T follicular helper cell (primary cell): Measurements from ENCODE around the gene WIZ.
A peak's percentile ranks its signal among the peaks of the same experiment; 100 is the strongest.
"Not testable (repeated sequence)": the region's sequence is repeated elsewhere in the genome, so short reads cannot be mapped to it uniquely, and the experiment has no call there.

ENCODE experiments used
- DNase-seq: peaks from one replicate; pipeline ENCODE4 v3.0.0-alpha.2; 2020; ENCODE audit warnings: low read depth
- total RNA-seq, 2 experiments: gene quantifications; one replicate each; lab custom pipeline; 2026; lab: John Stamatoyannopoulos, UW

The WIZ gene
- total RNA-seq, result 59.4 to 62.8 reads per million in 2 experiments

- peak; percentile 78 for DNase-seq
These were observed at the start of gene WIZ for GRCh38 chr19:15449620-15450527. Gene WIZ, minus strand, starts transcription at chr19:15449956. Its CDS starts 1,649 bp downstream, at chr19:15448307.

- DNase-seq, result no peak
These were observed 49.2 kb upstream of the WIZ start for GRCh38 chr19:15498910-15499309.

GRCh38 chr19:15498156-15498858, 48.6 kb upstream of the WIZ start:
- DNase-seq, result no peak

GRCh38 chr19:15495151-15495550, 45.4 kb upstream of the WIZ start:
- DNase-seq, result no peak

- no peak for DNase-seq
These were observed 38.9 kb upstream of the WIZ start for GRCh38 chr19:15488489-15489226.

GRCh38 chr19:15487038-15487437, 37.3 kb upstream of the WIZ start:
- no peak for DNase-seq

GRCh38 chr19:15485768-15486167, 36.0 kb upstream of the WIZ start:
- DNase-seq, result not testable (repeated sequence)

- DNase-seq, result not testable (repeated sequence)
These were observed 31.2 kb upstream of the WIZ start for GRCh38 chr19:15480996-15481395.

- DNase-seq, result no peak
These were observed 29.9 kb upstream of the WIZ start, which contains the start of gene PGLYRP2 for GRCh38 chr19:15479391-15480345. Gene PGLYRP2, minus strand, starts transcription at chr19:15479501. Its CDS starts 130 bp downstream, at chr19:15479371.

GRCh38 chr19:15476325-15476724, 26.6 kb upstream of the WIZ start:
- DNase-seq, result no peak

GRCh38 chr19:15475611-15476010, 25.9 kb upstream of the WIZ start:
- no peak for DNase-seq

- DNase-seq, result no peak
These were observed 25.4 kb upstream of the WIZ start for GRCh38 chr19:15475169-15475568.

- DNase-seq, result not testable (repeated sequence)
These were observed 24.1 kb upstream of the WIZ start for GRCh38 chr19:15473821-15474220.

- DNase-seq, result no peak
These were observed 21.9 kb upstream of the WIZ start for GRCh38 chr19:15471639-15472101.

- DNase-seq, result no peak
These were observed 19.9 kb upstream of the WIZ start for GRCh38 chr19:15469513-15470297.

GRCh38 chr19:15468675-15469512, 19.1 kb upstream of the WIZ start:
- DNase-seq, result no peak

GRCh38 chr19:15467734-15468214, 18.0 kb upstream of the WIZ start:
- DNase-seq, result no peak

- no peak for DNase-seq
These were observed 17.3 kb upstream of the WIZ start for GRCh38 chr19:15466851-15467733.
